NCI-H1694 treated with DMSO at 0.1 percent for 48 hours (cell line): ENCODE results near the gene INPP5A.
"Not testable (repeated sequence)": the region's sequence is repeated elsewhere in the genome, so short reads cannot be mapped to it uniquely, and the experiment has no call there.

ENCODE experiments used
- DNase-seq: peaks from one replicate; lab custom pipeline; 2025; lab: John Stamatoyannopoulos, UW

Gene INPP5A

GRCh38 chr10:132595854-132596253 lies 58.3 kb downstream of the INPP5A start:
- DNase-seq, result no peak

DNA sequence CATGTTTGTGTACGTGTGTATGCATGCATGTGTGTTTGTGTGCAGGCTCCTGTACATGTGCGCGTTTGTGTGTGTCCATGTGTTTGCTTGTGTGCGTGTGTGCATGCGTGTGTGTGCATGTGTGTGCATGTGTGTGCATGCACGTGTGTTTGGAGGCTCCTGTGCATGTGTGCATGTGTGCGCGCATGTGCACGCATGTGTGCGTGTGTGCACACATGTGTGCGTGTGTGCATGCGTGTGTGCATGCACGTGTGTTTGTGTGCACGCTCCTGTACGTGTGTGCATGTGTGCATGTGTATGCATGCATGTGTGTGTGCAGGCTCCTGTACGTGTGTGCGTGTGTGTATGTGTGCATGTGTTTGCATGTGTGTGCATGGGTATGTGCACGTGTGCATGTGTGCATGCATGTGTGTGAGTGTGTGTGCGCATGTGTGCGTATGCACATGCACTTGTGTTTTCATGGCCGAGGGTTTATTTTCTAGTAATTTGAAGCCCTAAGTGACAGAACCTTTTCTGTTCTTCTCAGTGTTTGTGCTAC lies 59.2 kb downstream of the INPP5A start:
- no peak for DNase-seq

- DNase-seq, result no peak
These were observed 60.1 kb downstream of the INPP5A start for GRCh38 chr10:132597654-132598053.

DNA sequence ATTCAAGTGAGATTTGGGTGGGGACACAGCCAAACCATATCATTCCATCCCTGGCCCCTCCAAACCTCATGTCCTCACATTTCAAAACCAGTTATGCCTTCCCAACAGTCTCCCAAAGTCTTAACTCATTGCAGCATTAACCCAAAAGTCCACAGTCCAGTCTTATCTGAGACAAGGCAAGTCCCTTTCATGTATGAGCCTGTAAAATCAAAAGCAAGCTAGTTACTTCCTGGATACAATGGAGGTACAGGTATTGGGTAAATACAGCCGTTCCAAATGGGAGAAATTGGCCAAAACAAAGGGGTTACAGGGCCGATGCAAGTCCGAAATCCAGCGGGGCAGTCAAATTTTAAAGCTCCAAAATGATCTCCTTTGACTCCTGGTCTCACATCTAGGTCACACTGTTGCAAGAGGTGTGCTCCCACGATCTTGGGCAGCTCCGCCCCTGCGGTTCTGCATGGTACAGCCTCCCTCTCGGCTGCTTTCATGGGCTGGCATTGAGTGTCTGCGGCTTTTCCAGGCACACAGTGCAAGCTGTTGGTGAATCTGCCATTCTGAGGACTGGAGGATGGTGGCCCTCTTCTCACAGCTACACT lies 61.5 kb downstream of the INPP5A start:
- not testable (repeated sequence) for DNase-seq

GRCh38 chr10:132599732-132600131 lies 62.1 kb downstream of the INPP5A start:
- no peak for DNase-seq

DNA sequence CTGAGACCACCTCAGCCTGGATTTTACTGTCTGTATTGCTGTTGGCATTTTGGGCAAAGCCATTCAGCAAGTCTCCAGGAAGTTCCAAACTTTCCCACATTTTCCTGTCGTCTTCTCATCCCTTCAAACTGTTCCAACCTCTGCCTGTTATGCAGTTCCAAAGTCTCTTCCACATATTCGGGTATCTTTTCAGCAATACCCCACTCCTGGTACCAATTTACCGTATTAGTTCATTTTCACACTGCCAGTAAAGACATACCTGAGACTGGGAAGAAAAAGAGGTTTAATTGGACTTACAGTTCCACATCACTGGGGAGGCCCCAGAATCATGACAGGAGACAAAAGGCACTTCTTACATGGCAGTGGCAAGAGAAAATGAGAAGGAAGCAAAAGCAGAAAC lies 62.8 kb downstream of the INPP5A start:
- no peak for DNase-seq

DNA sequence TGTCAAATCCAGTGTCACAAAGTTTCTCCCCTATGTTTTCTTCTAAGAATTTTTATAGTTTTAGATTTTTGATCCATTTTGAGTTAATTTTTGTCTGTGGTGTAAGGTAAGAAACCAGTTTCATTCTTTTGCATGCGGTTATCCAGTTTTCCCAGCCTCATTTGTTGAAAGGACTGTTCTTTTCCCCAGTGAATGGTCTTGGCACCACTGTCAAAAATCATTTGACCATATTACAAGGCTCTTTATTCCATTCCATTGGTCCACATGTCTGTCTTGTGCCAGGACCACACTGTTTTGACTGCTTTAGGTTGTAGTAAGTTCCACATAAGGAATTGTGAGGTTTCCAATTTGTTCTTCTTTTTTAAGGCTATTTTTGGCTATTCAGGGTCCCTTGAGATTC lies 64.0 kb downstream of the INPP5A start:
- DNase-seq, result no peak

- no peak for DNase-seq
These were observed 65.0 kb downstream of the INPP5A start for GRCh38 chr10:132602614-132603013.

GRCh38 chr10:132603851-132604533 lies 66.4 kb downstream of the INPP5A start:
- DNase-seq, result no peak

GRCh38 chr10:132604686-132605085 lies 67.1 kb downstream of the INPP5A start:
- DNase-seq, result no peak

DNA sequence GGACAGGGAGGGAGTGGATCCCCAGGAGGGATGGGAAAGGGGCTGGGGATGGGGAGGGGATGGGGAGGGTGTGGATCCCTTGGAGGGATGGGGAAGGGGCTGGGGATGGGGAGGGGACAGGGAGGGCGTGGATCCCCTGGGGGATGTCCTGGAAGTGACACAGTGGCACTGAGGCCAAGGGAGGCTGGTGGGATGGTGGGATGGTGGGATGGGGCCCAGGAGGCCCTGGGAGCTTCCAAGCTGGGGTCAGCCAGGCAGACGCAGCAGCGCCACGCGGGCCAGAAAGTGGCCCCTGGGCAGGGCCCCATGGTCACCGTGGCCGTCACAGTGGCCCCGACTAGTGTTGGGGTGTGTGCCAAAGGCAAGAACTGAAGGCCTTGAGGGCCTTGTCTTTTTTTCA lies 67.8 kb downstream of the INPP5A start:
- DNase-seq, result no peak

GRCh38 chr10:132606031-132606491 lies 68.5 kb downstream of the INPP5A start:
- no peak for DNase-seq

- DNase-seq, result no peak
These were observed 69.1 kb downstream of the INPP5A start for GRCh38 chr10:132606536-132607316.

DNA sequence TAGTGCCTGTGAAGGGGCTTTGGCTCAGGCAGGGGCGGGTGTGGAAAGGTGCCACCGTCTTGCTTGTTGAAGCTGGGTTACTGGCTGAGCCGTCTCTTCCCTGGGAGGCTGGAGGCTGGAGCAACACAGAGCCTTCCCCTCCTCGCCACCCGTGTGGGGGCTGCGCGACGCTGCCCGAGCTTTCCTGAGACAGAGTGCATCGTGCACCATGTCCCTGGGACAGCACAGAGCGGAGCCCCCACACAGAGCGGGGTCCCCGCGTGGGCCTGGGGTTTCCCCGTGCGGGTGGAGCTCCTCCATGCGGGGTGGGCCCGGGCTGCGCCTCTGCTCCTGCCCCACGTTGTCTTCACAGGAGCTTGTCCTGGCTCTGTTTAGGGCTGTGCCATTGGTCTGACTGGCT lies 69.9 kb downstream of the INPP5A start:
- no peak for DNase-seq

DNA sequence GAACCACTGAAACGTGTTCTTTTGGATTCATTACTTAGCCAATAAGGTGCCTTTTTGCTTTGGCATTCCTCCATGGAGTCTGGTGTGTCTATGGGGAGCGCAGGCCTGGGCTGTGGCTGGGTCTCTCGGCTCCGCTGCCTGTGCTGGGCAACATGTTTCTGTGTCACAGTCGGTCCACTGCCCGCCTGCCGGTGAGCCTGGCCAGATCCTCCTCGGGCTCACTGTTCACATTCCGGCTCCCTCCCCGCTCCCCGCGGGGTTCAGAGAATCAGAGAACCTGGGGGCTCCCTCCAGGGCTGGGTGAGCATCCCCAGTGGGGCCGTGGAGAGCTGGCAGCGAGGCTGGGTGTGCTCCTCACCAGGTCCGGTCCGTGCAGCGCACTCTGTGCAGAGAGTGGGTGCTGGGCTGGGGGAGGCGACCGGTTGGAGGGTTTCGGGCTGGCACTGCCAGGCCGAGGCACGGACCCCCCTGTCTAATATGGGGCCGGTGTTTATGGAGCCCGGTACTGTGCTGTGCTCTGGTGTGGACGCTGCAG lies 70.4 kb downstream of the INPP5A start:
- DNase-seq, result no peak

- no peak for DNase-seq
These were observed 71.1 kb downstream of the INPP5A start for GRCh38 chr10:132608511-132609195.

DNA sequence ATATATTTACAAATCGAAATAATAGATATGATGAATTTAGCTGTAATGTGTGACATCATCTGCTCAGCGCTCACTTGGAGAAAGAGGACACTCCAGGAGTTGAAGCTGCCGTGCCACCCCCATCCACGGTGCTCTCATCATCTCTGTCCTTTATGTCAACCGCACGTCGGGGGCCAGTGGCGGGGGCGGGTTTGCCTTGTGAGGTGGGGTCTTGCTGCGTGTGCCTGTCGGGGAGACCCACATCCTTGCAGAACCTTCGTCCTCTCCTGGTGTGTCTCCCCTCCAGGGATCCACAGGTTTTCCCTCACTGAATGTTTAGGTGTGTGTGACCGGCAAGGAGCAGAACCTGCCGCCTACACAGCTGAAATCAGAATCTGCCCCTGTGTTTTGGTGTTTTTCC lies 71.6 kb downstream of the INPP5A start:
- no peak for DNase-seq

- no peak for DNase-seq
These were observed 72.6 kb downstream of the INPP5A start for GRCh38 chr10:132610071-132610701.

- DNase-seq, result no peak
These were observed 73.7 kb downstream of the INPP5A start for GRCh38 chr10:132611026-132611910.

- no peak for DNase-seq
These were observed 74.4 kb downstream of the INPP5A start for GRCh38 chr10:132611986-132612385.
